ENCODE measurements around the gene CELF6. TPM values are rescaled to one million over a fixed set of nuclear protein-coding genes. Genes with fewer than 3 reads are reported as not detected.
A peak's percentile ranks its signal among the peaks of the same experiment; 100 is the strongest.

Gene CELF6
- total RNA-seq, 4 donors from 2014 or later = 0.13 to 2.4 (median 0.49) TPM; not detected in 1

DNA sequence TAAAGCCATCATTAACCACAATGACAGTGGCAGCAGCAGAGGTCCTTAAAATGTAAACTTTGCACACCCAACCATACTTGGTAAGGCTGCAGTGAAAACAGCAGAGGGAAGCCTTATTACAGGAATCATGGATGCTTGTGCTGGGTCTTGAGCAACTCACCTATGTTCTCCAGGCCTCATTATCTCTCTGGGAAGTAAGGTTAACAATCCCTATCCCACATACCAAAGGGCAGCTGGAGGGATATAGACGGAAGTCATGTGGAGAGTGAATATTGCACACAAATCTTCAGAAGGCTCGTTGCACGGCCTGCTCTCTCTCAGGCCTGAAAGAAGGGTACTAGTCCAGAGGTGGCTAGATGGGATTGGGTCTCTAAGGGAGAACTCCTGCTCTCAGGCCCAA, 25.8 kb upstream of the CELF6 start:
- no peak for TF ChIP-seq POLR2A (IDR thresholded peaks at IDR 0.05)
- TF ChIP-seq, protein P1, sequence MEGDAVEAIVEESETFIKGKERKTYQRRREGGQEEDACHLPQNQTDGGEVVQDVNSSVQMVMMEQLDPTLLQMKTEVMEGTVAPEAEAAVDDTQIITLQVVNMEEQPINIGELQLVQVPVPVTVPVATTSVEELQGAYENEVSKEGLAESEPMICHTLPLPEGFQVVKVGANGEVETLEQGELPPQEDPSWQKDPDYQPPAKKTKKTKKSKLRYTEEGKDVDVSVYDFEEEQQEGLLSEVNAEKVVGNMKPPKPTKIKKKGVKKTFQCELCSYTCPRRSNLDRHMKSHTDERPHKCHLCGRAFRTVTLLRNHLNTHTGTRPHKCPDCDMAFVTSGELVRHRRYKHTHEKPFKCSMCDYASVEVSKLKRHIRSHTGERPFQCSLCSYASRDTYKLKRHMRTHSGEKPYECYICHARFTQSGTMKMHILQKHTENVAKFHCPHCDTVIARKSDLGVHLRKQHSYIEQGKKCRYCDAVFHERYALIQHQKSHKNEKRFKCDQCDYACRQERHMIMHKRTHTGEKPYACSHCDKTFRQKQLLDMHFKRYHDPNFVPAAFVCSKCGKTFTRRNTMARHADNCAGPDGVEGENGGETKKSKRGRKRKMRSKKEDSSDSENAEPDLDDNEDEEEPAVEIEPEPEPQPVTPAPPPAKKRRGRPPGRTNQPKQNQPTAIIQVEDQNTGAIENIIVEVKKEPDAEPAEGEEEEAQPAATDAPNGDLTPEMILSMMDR (IDR thresholded peaks at IDR 0.05 in 4 of 5, conservative IDR thresholded peaks at IDR 0.05 in 1 of 5) = no peak
- peaks cover 0 to 76% of the 10 kb centered on the region in 2 donors for H3K36me3 ChIP-seq
- H3K27ac ChIP-seq = no peak overlapping the region
- in situ Hi-C loops (cut with MboI; ENCODE audit: low sequenced_read_pairs in 4 of 4) (no loop called here), intact Hi-C loops (cut with DNase I; ENCODE audit: low total_unique reads) (no loop called here)
- no peaks in the 10 kb centered on the region for H3K27me3 ChIP-seq
- H3K4me1 ChIP-seq = no peaks in the 10 kb centered on the region
- no peak for ATAC-seq
- no peak overlapping the region for H3K4me3 ChIP-seq
- H3K9me3 ChIP-seq = no peaks in the 10 kb centered on the region
- DNase-seq = no peak

DNA sequence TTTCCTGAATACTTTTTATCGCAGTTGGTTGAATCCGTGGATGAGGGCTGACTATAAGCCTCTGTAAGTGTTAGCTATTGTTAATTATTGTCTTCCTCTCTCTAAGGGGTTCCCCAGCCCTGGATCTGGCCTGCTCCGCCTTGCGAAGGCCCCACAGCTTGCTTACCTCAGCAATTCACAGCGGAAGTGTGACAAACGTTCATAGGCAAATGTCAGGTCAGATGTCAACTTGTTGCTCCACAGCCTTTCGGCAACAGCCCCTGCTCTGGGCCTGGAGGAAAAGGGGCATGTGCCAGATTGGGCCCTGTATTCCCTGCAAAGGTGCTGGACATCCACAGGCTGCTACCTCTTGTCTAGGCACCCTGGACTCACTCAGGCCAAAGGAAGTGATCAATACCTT, 25.3 kb upstream of the CELF6 start:
- Histone ChIP-seq H3K27me3 (no peaks in the 10 kb centered on the region), H3K4me3 (no peak overlapping the region), H3K4me1 (no peaks in the 10 kb centered on the region), H3K36me3 (peaks cover 0 to 70% of the 10 kb centered on the region in 2 donors), H3K27ac (no peak overlapping the region), H3K9me3 (no peaks in the 10 kb centered on the region)
- intact Hi-C loops (cut with DNase I; ENCODE audit: low total_unique reads) (no loop called here), in situ Hi-C loops (cut with MboI; ENCODE audit: low sequenced_read_pairs in 4 of 4) (no loop called here)
- DNase-seq (no peak), ATAC-seq (no peak)
- no peak for TF ChIP-seq POLR2A (IDR thresholded peaks at IDR 0.05)
- TF ChIP-seq, protein P1 (IDR thresholded peaks at IDR 0.05 in 4 of 5, conservative IDR thresholded peaks at IDR 0.05 in 1 of 5) = no peak

DNA sequence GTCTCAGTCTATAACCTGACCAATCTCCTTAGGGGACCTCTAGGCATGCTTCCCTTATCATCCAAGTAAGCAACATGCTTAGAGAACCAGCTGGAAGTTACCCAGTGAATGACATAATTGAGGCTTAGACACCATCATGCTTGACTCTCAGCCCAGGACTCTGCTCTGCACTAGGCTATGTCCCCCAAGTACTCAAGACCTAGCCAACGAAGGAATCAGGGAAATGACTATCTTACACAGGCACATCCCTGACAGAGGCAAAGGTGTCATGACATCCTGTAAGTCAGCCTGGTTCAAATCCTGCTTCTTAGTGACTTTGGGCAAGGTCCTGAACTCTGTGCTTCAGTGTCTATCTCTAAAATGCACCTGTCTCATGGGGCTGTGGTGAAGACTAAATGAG, 24.6 kb upstream of the CELF6 start:
- no peak for ATAC-seq
- TF ChIP-seq POLR2A (IDR thresholded peaks at IDR 0.05) = no peak
- TF ChIP-seq, protein P1 (IDR thresholded peaks at IDR 0.05 in 4 of 5, conservative IDR thresholded peaks at IDR 0.05 in 1 of 5) = no peak
- peaks cover 0 to 66% of the 10 kb centered on the region in 2 donors for H3K36me3 ChIP-seq
- H3K27me3 ChIP-seq = no peaks in the 10 kb centered on the region
- H3K4me1 ChIP-seq = no peaks in the 10 kb centered on the region
- no peaks in the 10 kb centered on the region for H3K9me3 ChIP-seq
- in situ Hi-C loops (cut with MboI; ENCODE audit: low sequenced_read_pairs in 4 of 4) = no loop called here
- intact Hi-C loops (cut with DNase I; ENCODE audit: low total_unique reads) = no loop called here
- DNase-seq = no peak
- H3K4me3 ChIP-seq = no peak overlapping the region
- no peak overlapping the region for H3K27ac ChIP-seq

DNA sequence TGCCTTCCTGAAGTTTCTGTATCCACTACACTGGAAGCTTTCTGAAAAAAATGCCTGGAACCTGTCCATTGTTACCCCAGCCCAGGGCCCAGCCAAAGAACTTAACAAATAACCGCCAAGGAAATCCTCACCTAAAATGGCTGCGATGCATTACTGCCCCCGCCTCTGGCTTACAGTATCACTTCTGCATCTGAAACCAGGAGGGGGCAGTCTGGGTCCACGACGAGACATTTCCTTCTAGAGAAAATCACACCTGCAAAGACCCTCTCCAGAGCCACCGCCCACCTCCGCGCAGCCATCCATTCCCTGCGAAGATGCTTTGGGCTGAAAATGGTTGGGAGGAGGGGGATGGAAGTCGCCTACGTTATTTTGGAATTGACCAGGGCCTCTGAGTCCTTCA, 22.4 kb upstream of the CELF6 start:
- no peaks in the 10 kb centered on the region for H3K27me3 ChIP-seq
- in situ Hi-C loops (cut with MboI; ENCODE audit: low sequenced_read_pairs in 4 of 4) = no loop called here
- no peak overlapping the region for H3K4me3 ChIP-seq
- H3K9me3 ChIP-seq = no peaks in the 10 kb centered on the region
- no peak for DNase-seq
- no peak for ATAC-seq
- peaks cover 0 to 53% of the 10 kb centered on the region in 2 donors for H3K36me3 ChIP-seq
- TF ChIP-seq, protein P1 (IDR thresholded peaks at IDR 0.05 in 4 of 5, conservative IDR thresholded peaks at IDR 0.05 in 1 of 5) = peak in 3 of 5 experiments; percentile 27 to 46 (median 32)
- TF ChIP-seq POLR2A (IDR thresholded peaks at IDR 0.05) = no peak
- no peaks in the 10 kb centered on the region for H3K4me1 ChIP-seq
- no peak overlapping the region for H3K27ac ChIP-seq
- intact Hi-C loops (cut with DNase I; ENCODE audit: low total_unique reads) = no loop called here

- Histone ChIP-seq H3K27ac (no peak overlapping the region), H3K27me3 (no peaks in the 10 kb centered on the region), H3K4me1 (no peaks in the 10 kb centered on the region), H3K9me3 (no peaks in the 10 kb centered on the region), H3K4me3 (no peak overlapping the region), H3K36me3 (peaks cover 0 to 43% of the 10 kb centered on the region in 2 donors)
- DNase-seq = no peak
- in situ Hi-C loops (cut with MboI; ENCODE audit: low sequenced_read_pairs in 4 of 4) = no loop called here
- intact Hi-C loops (cut with DNase I; ENCODE audit: low total_unique reads) = no loop called here
- no peak for ATAC-seq
- TF ChIP-seq, protein P1 (IDR thresholded peaks at IDR 0.05 in 4 of 5, conservative IDR thresholded peaks at IDR 0.05 in 1 of 5) = no peak
- TF ChIP-seq POLR2A (IDR thresholded peaks at IDR 0.05) = no peak
Observed at GRCh38 chr15:72341361-72341760, 21.4 kb upstream of the CELF6 start.

Data from gastrocnemius medialis (tissue), 4 donors.